Gastroesophageal sphincter (tissue), 4 donors: ENCODE data around the gene POTEM. TPM values are rescaled to one million over a fixed set of nuclear protein-coding genes. Genes with fewer than 3 reads are reported as not detected.
"Not testable (repeated sequence)": the region's sequence is repeated elsewhere in the genome, so short reads cannot be mapped to it uniquely, and the experiment has no call there.

Experiments used
- ATAC-seq: fragments of 150-250 bp; one replicate; pipeline ENCODE4 v1.9.1; 2016; ENCODE audit warnings: mild to moderate bottlenecking, moderate library complexity
- H3K27ac ChIP-seq, 4 donors: fragments of 200-600 bp; sonication (generic) in 3 of 4; 1 replicate in 3 of 4; 2 replicates in 1 of 4; pipeline ENCODE4 v1.5.1; 2016 to 2019
- H3K27me3 ChIP-seq: fragments of 200-600 bp; sonication (generic); one replicate; pipeline ENCODE4 v1.5.1; 2019
- H3K36me3 ChIP-seq, 2 donors: fragments of 200-600 bp; sonication (generic); one replicate each; pipeline ENCODE4 v1.5.1; 2019; ENCODE audit warnings: control low read depth in 1 of 2
- H3K4me1 ChIP-seq, 3 donors: fragments of 200-600 bp; sonication (generic); 1 replicate in 2 of 3; 2 replicates in 1 of 3; pipeline ENCODE4 v1.5.1; 2016 to 2019; ENCODE audit warnings: control low read depth in 2 of 3
- H3K4me3 ChIP-seq, 2 donors: fragments of 200-600 bp; sonication (generic); one replicate each; pipeline ENCODE4 v1.5.1; 2019; ENCODE audit warnings: mild to moderate bottlenecking in 1 of 2, moderate library complexity in 1 of 2
- H3K9me3 ChIP-seq, 3 donors: fragments of 200-600 bp; sonication (generic); one replicate each; pipeline ENCODE4 v1.5.1; 2017 to 2019; ENCODE audit warnings: control low read depth in 2 of 3
- WGBS, 2 donors: methylation state at CpG; one replicate each; pipeline ENCODE4 v1.1.5; 2018; ENCODE audit warnings: low coverage in 1 of 2; 5-methylcytosine and 5-hydroxymethylcytosine counted together
- total RNA-seq, 4 donors: library from RNA; depleted of rRNA; stranded (reverse); fragments of >200 nt; gene quantifications; one replicate each; pipeline ENCODE4 v1.1.0, GENCODE V29; 2016

POTEM gene
- total RNA-seq, 4 donors from 2014 or later: not detected

DNA sequence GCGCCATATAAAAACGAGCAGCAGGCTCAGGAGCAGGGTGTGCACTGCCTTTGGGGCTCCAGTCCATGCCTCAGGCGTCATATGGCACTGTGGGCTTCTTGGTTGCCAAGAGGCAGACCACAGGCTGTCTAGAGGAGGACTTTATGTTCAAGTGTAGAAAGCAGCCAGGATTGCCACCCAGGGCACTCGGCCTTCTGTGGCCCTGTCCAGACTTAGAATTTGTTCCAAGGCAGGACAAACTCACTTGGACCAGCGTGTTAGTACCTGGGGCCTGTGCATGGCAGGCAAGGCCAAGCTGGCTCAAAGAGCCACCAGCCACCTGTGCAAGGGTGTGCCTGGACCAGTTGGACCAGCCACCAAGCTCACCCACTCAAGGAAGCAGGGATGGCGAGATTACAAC, 40.4 kb downstream of the POTEM start:
- H3K9me3 ChIP-seq, H3K4me1 ChIP-seq, H3K27me3 ChIP-seq, H3K36me3 ChIP-seq, H3K4me3 ChIP-seq, ATAC-seq, H3K27ac ChIP-seq: not testable (repeated sequence)
- no CpG with 5 or more reads among the region's 6 CpGs for WGBS, 2 donors

DNA sequence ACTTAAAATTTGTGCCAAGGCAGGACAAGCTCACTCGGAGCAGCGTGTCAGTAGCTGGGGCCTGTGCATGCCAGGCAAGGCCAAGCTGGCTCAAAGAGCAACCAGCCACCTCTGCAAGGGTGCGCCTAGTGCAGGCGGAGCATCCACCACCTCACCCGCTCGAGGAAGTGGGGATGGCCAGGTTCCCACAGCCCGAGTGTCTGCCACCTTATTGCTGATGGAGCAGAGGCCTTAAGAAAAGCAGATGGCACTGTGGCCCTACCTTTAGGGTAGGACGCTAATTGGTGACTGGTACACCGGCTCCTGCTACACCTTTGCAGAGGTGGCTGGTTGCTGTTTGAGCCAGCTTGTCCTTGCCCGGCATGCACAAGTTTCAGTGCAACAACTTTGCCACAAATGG, 43.8 kb downstream of the POTEM start:
- H3K9me3 ChIP-seq, H3K27ac ChIP-seq, ATAC-seq, H3K36me3 ChIP-seq, H3K4me3 ChIP-seq, H3K27me3 ChIP-seq, H3K4me1 ChIP-seq: not testable (repeated sequence)
- no CpG with 5 or more reads among the region's 10 CpGs for WGBS, 2 donors

DNA sequence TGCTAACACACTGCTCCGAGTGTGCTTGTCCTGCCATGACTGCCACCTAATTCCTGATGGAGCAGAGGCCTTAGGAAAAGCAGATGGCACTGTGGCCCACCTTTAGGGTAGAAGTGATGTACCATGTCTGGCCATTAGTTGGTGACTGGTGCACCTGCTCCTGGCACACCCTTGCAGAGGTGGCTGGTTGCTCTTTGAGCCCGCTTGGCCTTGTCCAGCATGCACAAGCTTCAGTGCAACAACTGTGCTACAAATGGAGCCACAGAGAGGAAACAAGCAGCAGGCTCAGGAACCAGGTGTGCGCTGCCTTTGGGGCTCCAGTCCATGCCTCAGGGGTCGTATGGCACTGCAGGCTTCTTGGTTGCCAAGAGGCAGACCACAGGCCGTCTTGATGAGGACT, 44.5 kb downstream of the POTEM start:
- not testable (repeated sequence) for H3K4me3 ChIP-seq, H3K9me3 ChIP-seq, H3K4me1 ChIP-seq, H3K27me3 ChIP-seq, H3K36me3 ChIP-seq, ATAC-seq, H3K27ac ChIP-seq
- no CpG with 5 or more reads among the region's 5 CpGs for WGBS, 2 donors

DNA sequence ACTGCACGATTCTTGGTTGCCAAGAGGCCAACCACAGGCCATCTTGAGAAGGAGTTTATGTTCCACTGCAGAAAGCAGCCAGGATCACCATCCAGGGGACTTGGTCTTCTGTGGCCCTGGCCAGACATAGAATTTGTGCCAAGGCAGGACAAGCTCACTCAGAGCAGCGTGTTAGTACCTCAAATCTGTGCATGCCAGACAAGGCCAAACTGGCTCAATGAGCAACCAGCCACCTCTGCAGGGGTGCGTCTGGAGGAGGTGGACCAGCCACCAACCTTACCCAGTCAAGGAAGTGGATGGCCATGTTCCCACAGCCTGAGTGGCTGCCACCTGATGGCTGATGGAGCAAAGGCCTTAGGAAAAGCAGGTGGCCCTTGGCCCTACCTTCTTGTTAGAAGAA, 48.0 kb downstream of the POTEM start:
- H3K27ac ChIP-seq, H3K9me3 ChIP-seq, H3K4me3 ChIP-seq, H3K4me1 ChIP-seq, ATAC-seq, H3K27me3 ChIP-seq, H3K36me3 ChIP-seq: not testable (repeated sequence)
- WGBS, 2 donors: no CpG with 5 or more reads among the region's 3 CpGs

DNA sequence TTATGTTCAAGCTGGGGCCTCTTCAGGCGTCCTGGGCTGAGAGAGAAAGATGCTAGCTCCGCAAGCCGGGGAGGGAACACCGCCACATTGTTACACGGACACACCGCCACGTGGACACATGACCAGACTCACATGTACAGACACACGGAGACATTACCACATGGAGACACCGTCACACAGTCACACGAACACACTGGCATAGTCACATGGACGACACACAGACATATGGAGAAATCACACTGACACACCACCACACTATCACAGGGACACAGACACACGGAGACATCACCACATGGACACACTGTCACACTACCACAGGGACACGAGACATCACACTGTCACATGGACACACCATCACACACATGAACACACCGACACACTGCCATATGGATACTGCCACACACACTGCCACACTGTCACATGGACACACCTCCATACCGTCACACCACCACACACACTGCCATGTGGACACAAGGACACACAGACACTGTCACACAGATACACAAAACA, 57.9 kb downstream of the POTEM start:
- ATAC-seq, H3K9me3 ChIP-seq, H3K27ac ChIP-seq, H3K36me3 ChIP-seq, H3K4me3 ChIP-seq, H3K4me1 ChIP-seq, H3K27me3 ChIP-seq: not testable (repeated sequence)
- WGBS, 2 donors: 66% methylated on average over 3 of the region's 15 CpGs; no CpG with 5 or more reads in 1 of the 2 donors

DNA sequence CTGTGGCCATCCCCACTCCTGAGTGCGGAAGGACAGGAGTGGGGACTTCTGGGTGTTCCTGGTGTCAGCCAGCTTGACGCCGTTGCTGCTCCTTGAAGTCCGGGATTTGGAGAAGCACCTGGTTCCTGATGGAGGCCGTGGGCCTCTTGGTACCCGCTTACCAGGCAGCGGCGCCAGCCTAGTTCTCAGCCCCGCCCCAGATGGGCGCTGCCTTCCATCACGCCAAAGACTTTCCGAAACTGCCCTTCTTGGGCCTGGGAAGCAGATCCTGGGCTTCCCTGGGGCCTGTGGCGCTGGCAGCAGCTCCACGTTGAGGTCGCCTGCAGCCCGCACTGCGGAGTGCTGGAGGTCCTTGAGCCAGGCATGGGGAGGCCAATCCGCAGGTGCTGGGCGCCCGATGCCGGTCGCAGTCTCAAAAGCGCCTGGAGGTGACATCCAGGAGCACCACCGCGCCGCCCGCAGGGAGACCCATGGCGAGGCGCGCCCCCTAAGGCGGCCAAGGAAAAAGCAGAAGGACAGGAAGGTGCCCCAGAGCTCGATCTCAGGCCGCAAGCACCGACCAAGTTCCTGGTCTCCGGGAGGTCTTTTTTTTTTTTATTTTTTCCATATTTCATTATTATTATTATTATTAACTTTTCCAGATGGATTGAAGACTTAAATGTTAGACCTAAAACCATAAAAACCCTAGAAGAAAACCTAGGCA, 59.6 kb downstream of the POTEM start:
- H3K9me3 ChIP-seq, H3K4me3 ChIP-seq, H3K4me1 ChIP-seq, H3K36me3 ChIP-seq, H3K27ac ChIP-seq, ATAC-seq, H3K27me3 ChIP-seq: not testable (repeated sequence)
- WGBS, 2 donors: no CpG with 5 or more reads among the region's 35 CpGs

DNA sequence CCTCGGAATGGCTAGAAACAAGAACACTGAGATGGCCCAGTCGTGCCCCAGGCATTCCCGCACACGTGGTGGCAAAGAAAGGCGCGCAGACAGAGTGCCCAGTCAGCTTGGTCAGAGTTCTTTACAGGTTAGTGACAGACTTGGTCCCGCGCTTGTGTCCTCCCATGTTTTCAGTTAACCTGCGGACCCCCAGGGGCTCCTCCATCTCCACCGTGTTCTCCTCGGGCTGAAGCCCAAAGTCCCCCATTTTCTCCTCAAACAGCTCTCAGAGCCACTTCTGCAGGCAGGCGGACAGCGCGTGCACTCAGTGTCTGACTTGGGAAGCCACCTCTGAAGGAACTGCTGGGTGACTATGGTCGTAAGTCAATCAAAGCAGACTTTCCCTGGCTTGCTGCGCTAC, 60.7 kb downstream of the POTEM start:
- not testable (repeated sequence) for H3K27ac ChIP-seq, H3K36me3 ChIP-seq, H3K4me3 ChIP-seq, H3K9me3 ChIP-seq, H3K27me3 ChIP-seq, ATAC-seq, H3K4me1 ChIP-seq
- no CpG with 5 or more reads among the region's 16 CpGs for WGBS, 2 donors

DNA sequence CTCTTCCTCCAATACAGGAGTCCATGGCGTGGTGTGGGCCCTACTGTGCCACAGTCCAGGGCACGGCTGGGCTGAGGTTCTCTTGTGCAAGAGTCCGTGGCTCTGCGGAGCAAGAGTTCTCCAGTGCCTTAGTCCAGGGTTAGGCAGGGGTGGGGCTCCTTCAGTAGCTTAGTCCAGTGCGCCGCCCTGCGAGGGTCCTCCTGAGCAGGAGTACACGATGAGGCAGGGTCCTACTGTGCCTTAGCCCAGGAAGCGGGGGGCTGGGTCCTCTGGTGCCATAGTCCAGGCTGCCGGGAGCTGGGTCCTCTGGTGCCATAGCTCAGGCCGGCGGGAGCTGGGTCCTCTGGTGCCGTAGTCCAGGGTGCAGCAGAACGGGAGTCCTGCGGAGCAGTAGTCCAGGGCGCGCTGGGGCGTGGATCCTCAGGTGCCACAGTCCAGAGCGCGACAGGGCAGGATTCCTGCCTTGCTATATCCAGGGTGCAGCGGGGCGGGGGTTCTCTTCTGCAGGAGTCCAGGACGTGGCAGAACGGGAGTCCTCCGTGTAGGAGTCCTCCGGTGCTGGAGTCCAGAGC, 69.7 kb downstream of the POTEM start:
- H3K27ac ChIP-seq, H3K36me3 ChIP-seq, ATAC-seq, H3K27me3 ChIP-seq, H3K4me1 ChIP-seq, H3K9me3 ChIP-seq, H3K4me3 ChIP-seq: not testable (repeated sequence)
- WGBS, 2 donors: no CpG with 5 or more reads among the region's 26 CpGs

DNA sequence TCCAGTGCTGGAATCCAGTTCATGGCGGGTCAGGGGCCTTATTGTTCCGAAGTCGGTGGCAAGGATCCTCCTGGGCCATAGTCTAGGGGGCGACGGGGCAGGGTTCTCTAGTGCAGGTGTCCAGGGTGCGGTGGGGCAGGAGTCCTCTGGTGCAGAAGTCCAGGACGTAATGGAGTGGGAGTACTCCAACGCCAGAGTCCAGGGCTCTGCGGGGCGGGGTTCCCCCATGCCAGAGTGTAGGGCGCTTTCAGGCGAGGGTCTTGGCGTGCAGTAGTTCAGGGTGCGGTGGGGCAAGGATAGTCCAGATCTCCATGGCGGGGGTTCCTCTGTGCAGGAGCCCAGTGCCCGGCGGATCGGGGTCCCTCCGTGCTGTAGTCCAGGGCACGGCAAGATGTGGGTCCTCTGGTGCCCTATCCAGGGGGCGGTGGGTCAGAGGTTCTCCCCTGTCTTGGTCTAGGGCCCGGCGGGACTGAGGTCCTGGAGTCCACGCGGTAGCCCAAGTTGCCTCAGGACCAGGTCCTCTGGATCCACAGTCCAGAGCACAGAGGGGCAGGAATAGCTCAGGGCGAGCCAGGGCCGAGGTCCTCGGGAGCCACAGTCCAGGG, 70.9 kb downstream of the POTEM start:
- not testable (repeated sequence) for H3K9me3 ChIP-seq, H3K4me3 ChIP-seq, ATAC-seq, H3K27me3 ChIP-seq, H3K4me1 ChIP-seq, H3K36me3 ChIP-seq, H3K27ac ChIP-seq
- no CpG with 5 or more reads among the region's 28 CpGs for whole genome bisulfite sequencing, 2 donors

DNA sequence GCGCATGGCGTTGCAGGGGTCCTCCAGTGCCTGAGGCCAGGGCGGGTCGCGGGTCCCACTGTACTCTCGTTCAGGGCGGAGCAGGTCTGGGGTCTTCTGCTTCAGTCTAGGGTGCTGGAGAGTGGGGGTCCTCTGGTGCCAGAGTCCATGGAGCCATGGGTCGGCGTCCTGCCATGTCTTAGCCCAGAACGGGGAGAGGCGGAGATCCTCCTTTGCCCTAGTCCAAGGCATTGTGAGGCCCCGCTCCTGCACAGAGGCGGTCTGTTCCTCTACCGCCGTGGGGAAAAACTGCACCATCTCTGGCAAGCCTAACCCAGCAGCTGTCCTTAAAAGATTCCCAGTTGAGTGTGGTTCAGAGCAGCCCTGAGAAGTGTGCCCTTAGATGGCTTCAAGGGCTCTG, 71.6 kb downstream of the POTEM start:
- not testable (repeated sequence) for H3K36me3 ChIP-seq, H3K27ac ChIP-seq, H3K27me3 ChIP-seq, H3K4me3 ChIP-seq, ATAC-seq, H3K4me1 ChIP-seq, H3K9me3 ChIP-seq
- no CpG with 5 or more reads among the region's 15 CpGs for WGBS, 2 donors

DNA sequence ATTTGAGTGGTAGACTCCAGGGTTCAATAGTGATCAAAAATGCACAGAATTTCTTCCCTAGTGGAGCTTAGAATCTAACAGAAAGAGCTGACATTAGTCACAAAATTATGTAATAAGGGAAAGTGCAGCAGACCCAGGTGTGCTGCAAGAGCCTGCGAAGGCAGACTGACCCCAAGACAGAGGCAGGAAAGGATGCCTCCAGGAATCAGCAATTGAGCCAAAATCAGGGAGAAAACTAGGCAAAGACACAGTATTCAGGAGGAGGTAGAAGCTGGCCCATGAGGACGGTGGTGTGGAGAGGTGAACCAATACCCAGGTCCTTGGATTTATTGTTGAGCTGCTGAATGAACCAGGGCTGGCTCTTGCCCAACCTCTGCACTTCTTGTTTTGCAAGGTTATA, 76.2 kb downstream of the POTEM start:
- not testable (repeated sequence) for H3K4me1 ChIP-seq, H3K4me3 ChIP-seq, H3K36me3 ChIP-seq, H3K27me3 ChIP-seq, ATAC-seq, H3K9me3 ChIP-seq, H3K27ac ChIP-seq
- WGBS, 2 donors: 46 to 53% methylated on average over 2 of the region's 2 CpGs
